Glomerular visceral epithelial cell (primary cell): Measurements from ENCODE around the gene PAXX.

Experiments
- DNase-seq: peaks from one replicate; pipeline ENCODE4 v3.0.0-alpha.2; 2016; ENCODE audit errors: extremely low spot score

PAXX gene

GRCh38 chr9:136982232-136983051 is 9.8 kb upstream of the PAXX start, which contains the start of gene LCNL1:
TSS of gene LCNL1 (plus strand) at chr9:136982993. CDS start at chr9:136983587, 594 bp downstream.
- no peak for DNase-seq

GRCh38 chr9:136983167-136983566 is 9.1 kb upstream of the PAXX start:
- no peak for DNase-seq

- no peak for DNase-seq
Observed at GRCh38 chr9:136983656-136984314, 8.4 kb upstream of the PAXX start.

- no peak for DNase-seq
Observed at GRCh38 chr9:136984464-136985026, 7.7 kb upstream of the PAXX start.

- no peak for DNase-seq
Observed at GRCh38 chr9:136985027-136985602, 7.1 kb upstream of the PAXX start.

- no peak for DNase-seq
Observed at GRCh38 chr9:136985853-136986252, 6.4 kb upstream of the PAXX start.

GRCh38 chr9:136988872-136989271 is 3.4 kb upstream of the PAXX start:
- no peak for DNase-seq

- DNase-seq = no peak
Observed at GRCh38 chr9:136990242-136990911, 1.8 kb upstream of the PAXX start.

- DNase-seq = no peak
Observed at GRCh38 chr9:136992819-136993369, 672 bp downstream of the PAXX start.

- DNase-seq = no peak
Observed at GRCh38 chr9:136994180-136994887, 2.1 kb downstream of the PAXX start.

- DNase-seq = no peak
Observed at GRCh38 chr9:136994888-136995230, 2.6 kb downstream of the PAXX start.

GRCh38 chr9:136995362-136995761 is 3.1 kb downstream of the PAXX start:
- no peak for DNase-seq

GRCh38 chr9:136995772-136996311 is 3.6 kb downstream of the PAXX start:
- DNase-seq = no peak

GRCh38 chr9:136996361-136997292 is 4.4 kb downstream of the PAXX start, which contains the start of gene CLIC3:
TSS of gene CLIC3 (minus strand) at chr9:136996568. CDS start at chr9:136996543, 25 bp downstream.
- no peak for DNase-seq

- DNase-seq = no peak
Observed at GRCh38 chr9:136997371-136997770, 5.1 kb downstream of the PAXX start.

- peak; percentile 52 for DNase-seq
Observed at GRCh38 chr9:136997830-136998234, 5.6 kb downstream of the PAXX start.

- DNase-seq = no peak
Observed at GRCh38 chr9:137000177-137000930, 8.1 kb downstream of the PAXX start.

GRCh38 chr9:137001857-137002645 is 9.8 kb downstream of the PAXX start:
- no peak for DNase-seq
